Natural killer cell (primary cell): ENCODE measurements around the gene ESYT3. TPM values are rescaled to one million over a fixed set of nuclear protein-coding genes. Genes with fewer than 3 reads are reported as not detected.

Source experiments
- ATAC-seq, 3 donors: fragments of 150-1000 bp in 2 of 3; fragments of 200-7000 bp in 1 of 3; cut with Tn5 transposase; 1 replicate in 1 of 3; 2 replicates in 2 of 3; pipeline ENCODE4 v1.10.0; 2021; ENCODE audit warnings: mild to moderate bottlenecking in 2 of 3, moderate library complexity in 2 of 3
- DNase-seq, 2 donors: peaks; one replicate each; pipeline versions ENCODE4 v3.0.0 to v3.0.0-alpha.2; 2013 to 2021; ENCODE audit warnings: mixed read lengths in 1 of 2
- H3K27ac ChIP-seq: one replicate; pipeline ENCODE4 v1.5.1; 2013; ENCODE audit warnings: mild to moderate bottlenecking, low read length
- H3K27me3 ChIP-seq: one replicate; pipeline ENCODE4 v1.6.1; 2013; ENCODE audit warnings: low read length; ENCODE audit not compliant: control insufficient read depth, insufficient read depth
- H3K36me3 ChIP-seq: one replicate; pipeline ENCODE4 v1.6.1; 2013; ENCODE audit warnings: low read length; ENCODE audit not compliant: control insufficient read depth, insufficient read depth
- H3K4me1 ChIP-seq: one replicate; pipeline ENCODE4 v1.6.1; 2013; ENCODE audit warnings: low read length; ENCODE audit not compliant: control insufficient read depth, insufficient read depth
- H3K4me3 ChIP-seq: one replicate; pipeline ENCODE4 v1.5.1; 2013; ENCODE audit warnings: low read length
- H3K9me3 ChIP-seq: one replicate; pipeline ENCODE4 v1.6.1; 2013; ENCODE audit warnings: low read length; ENCODE audit not compliant: control insufficient read depth, insufficient read depth
- H3K27ac Mint-ChIP-seq, 2 donors: one replicate each; pipeline ENCODE4 v1.8.0; 2022; ENCODE audit warnings: mild to moderate bottlenecking in 2 of 2, mixed read lengths in 2 of 2, moderate library complexity in 1 of 2
- H3K27me3 Mint-ChIP-seq, 2 donors: one replicate each; pipeline ENCODE4 v1.8.0; 2022; ENCODE audit warnings: low read depth in 2 of 2, mixed read lengths in 2 of 2
- H3K36me3 Mint-ChIP-seq: one replicate; pipeline ENCODE4 v1.8.0; 2022; ENCODE audit warnings: mixed read lengths
- H3K4me1 Mint-ChIP-seq, 2 donors: one replicate each; pipeline ENCODE4 v1.8.0; 2022; ENCODE audit warnings: mixed read lengths in 2 of 2
- H3K4me3 Mint-ChIP-seq: one replicate; pipeline ENCODE4 v1.8.0; 2022; ENCODE audit warnings: mild to moderate bottlenecking, moderate library complexity, mixed read lengths
- H3K9me3 Mint-ChIP-seq, 2 donors: one replicate each; pipeline ENCODE4 v1.8.0; 2022; ENCODE audit warnings: mixed read lengths in 2 of 2
- WGBS: methylation state at CpG from one replicate; pipeline ENCODE4 v1.1.7; 2013; ENCODE audit warnings: missing lambda C conversion rate; ENCODE audit not compliant: insufficient coverage; 5-methylcytosine and 5-hydroxymethylcytosine counted together
- intact Hi-C: fragments of 100-400 bp; cut with micrococcal nuclease; formaldehyde crosslinking; loops from one replicate; pipeline ENCODE4 v1.14.2; 2022
- total RNA-seq, 4 donors: library from RNA; stranded (reverse); fragments of 120-200 nt in 1 of 4; gene quantifications; one replicate each; pipeline versions ENCODE4 v1.2.3 to v1.2.4, GENCODE V29; 2013 to 2022
- TF ChIP-seq, protein P1 (sequence below): fragments of 200-600 bp; IDR thresholded peaks from one replicate; pipeline ENCODE4 v1.8.0; 2022; ENCODE audit warnings: antibody characterized with exemption

The ESYT3 gene
- total RNA-seq, 3 donors from 2014 or later (not counting 1 experiment from before 2014, with no cell fraction given), result not detected

DNA sequence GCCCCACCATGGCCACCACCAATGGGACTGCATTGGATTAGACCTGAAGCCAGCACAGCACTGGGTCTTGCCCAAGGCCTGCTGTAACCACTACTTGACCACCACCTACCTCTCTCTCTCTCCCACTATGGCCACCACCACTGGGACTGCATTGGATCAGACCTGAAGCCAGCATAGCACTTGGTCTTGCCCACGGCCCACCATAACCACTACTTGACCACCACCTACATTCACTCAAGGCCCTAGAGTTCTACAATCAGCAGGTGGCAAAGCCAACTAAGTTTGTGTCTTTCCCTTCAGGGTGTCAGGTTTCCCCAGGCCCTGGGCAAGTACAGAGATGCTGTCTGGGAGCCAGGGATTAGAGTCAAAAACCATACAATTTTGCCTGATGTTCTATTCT is 57.6 kb downstream of the ESYT3 start:
- 77% methylated on average over 1 of the region's 1 CpG for WGBS

DNA sequence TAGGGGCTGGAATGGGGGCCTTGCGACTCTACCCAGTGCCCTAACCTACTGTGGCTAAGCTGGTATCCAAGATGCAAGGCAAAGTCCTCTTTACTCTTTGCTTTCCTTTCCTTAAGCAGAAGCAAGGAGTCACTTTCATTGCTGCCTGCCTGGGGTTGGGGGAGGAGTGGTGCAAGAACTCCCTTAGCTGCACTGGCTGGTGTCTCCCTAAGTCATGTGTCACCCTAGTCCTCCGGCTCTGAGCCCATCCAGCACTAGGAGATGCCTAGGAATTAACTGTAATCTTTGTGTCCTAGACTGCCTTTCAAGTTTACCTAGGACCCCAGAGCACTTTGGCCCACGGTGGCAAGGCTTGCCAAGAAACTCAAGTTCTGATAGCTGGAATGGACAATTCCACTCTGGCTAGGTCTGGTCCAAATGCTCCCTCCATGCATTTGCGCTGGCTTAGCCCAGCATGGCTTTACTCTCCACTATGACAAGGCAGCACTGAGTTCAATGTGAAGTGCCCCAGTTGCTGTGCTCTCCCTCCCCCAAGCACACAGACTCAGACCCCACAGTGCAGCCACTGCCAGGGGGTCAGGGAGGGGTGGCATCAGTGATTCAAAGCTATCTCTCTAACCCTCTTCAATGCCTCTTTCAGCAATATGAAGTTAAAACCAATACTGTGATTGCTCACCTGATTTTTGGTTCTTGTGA is 58.7 kb downstream of the ESYT3 start:
- no peaks in the 10 kb centered on the region for H3K27me3 ChIP-seq
- Mint-ChIP-seq H3K27me3 (no peaks in the 10 kb centered on the region), H3K4me3 (no peak overlapping the region), H3K27ac (no peak overlapping the region), H3K36me3 (peaks cover 24% of the 10 kb centered on the region), H3K4me1 (no peaks in the 10 kb centered on the region), H3K9me3 (peaks cover 6 to 12% of the 10 kb centered on the region in 2 donors)
- 91% methylated on average over 4 of the region's 4 CpGs for WGBS
- ATAC-seq, result no peak
- DNase-seq, result no peak
- peaks cover 3% of the 10 kb centered on the region for H3K9me3 ChIP-seq
- H3K27ac ChIP-seq, result no peak overlapping the region
- intact Hi-C loops, result no loop called here
- TF ChIP-seq, protein P1, sequence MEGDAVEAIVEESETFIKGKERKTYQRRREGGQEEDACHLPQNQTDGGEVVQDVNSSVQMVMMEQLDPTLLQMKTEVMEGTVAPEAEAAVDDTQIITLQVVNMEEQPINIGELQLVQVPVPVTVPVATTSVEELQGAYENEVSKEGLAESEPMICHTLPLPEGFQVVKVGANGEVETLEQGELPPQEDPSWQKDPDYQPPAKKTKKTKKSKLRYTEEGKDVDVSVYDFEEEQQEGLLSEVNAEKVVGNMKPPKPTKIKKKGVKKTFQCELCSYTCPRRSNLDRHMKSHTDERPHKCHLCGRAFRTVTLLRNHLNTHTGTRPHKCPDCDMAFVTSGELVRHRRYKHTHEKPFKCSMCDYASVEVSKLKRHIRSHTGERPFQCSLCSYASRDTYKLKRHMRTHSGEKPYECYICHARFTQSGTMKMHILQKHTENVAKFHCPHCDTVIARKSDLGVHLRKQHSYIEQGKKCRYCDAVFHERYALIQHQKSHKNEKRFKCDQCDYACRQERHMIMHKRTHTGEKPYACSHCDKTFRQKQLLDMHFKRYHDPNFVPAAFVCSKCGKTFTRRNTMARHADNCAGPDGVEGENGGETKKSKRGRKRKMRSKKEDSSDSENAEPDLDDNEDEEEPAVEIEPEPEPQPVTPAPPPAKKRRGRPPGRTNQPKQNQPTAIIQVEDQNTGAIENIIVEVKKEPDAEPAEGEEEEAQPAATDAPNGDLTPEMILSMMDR, result no peak
- H3K4me1 ChIP-seq, result no peaks in the 10 kb centered on the region
- no peaks in the 10 kb centered on the region for H3K36me3 ChIP-seq
- no peak overlapping the region for H3K4me3 ChIP-seq

More for the DNA sequence above, 57.6 kb downstream of the ESYT3 start:
- Histone ChIP-seq H3K4me1 (no peaks in the 10 kb centered on the region), H3K27ac (no peak overlapping the region), H3K9me3 (peaks cover 6% of the 10 kb centered on the region), H3K36me3 (no peaks in the 10 kb centered on the region), H3K4me3 (no peak overlapping the region), H3K27me3 (no peaks in the 10 kb centered on the region)
- no peak overlapping the region for H3K27ac Mint-ChIP-seq
- ATAC-seq, result no peak
- intact Hi-C loops, result no loop called here
- H3K27me3 Mint-ChIP-seq, result no peaks in the 10 kb centered on the region
- no peak overlapping the region for H3K4me3 Mint-ChIP-seq
- TF ChIP-seq, protein P1, result no peak
- no peaks in the 10 kb centered on the region for H3K4me1 Mint-ChIP-seq
- no peak for DNase-seq
- H3K9me3 Mint-ChIP-seq, result peaks cover 11 to 18% of the 10 kb centered on the region in 2 donors
- H3K36me3 Mint-ChIP-seq, result peaks cover 33% of the 10 kb centered on the region

DNA sequence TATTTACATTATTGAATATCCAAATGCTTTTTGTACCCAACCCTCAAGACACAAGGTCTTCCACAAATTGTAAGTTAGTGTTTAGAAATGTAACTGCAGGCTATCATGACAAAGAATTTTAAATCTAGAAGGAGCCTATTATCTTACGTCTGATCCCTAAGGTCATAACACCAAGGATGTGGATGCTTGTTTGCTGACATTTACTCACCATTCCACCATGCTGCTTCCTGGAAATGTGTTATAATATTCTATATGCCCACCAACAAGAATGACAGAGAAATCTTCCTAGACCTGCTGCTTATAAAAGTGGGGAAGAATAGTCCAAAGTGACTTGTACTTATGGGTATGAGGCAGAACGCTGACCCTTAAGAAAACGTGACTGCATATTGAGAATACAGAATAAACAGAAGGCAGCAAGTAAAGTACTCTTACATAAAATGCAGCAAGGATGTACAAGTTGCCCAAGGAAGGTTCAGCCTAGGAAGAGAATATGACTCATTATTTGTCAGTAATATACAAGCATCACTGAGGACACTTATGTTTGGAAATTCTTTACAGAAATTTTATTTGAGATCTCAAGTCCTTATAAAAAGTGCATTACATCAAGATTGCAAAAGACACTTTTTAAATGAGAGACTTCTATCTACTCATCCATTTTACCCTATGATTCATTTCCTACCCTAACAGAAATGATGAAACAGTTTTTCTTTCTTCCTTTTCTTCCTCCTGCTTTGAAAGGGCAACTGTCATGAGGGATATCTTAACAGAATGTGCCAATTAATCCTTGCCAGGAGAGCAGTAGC is 59.6 kb downstream of the ESYT3 start:
- WGBS, result 95% methylated on average over 2 of the region's 3 CpGs
- no peaks in the 10 kb centered on the region for H3K36me3 ChIP-seq
- TF ChIP-seq, protein P1, result no peak
- Mint-ChIP-seq H3K4me1 (no peaks in the 10 kb centered on the region), H3K4me3 (no peak overlapping the region), H3K27me3 (no peaks in the 10 kb centered on the region), H3K9me3 (peaks cover 3 to 8% of the 10 kb centered on the region in 2 donors), H3K36me3 (peaks cover 18% of the 10 kb centered on the region), H3K27ac (no peak overlapping the region)
- no peaks in the 10 kb centered on the region for H3K4me1 ChIP-seq
- ATAC-seq (no peak), DNase-seq (no peak)
- no peak overlapping the region for H3K27ac ChIP-seq
- H3K27me3 ChIP-seq, result no peaks in the 10 kb centered on the region
- peaks cover 3% of the 10 kb centered on the region for H3K9me3 ChIP-seq
- intact Hi-C loops, result no loop called here
- H3K4me3 ChIP-seq, result no peak overlapping the region
